Panc1 (cell line): ENCODE data around the gene CRELD1. TPM values are rescaled to one million over a fixed set of nuclear protein-coding genes. Genes with fewer than 3 reads are reported as not detected.

Experiments used
- ATAC-seq: fragments of 200-7000 bp; cut with Tn5 transposase; 2 replicates; pipeline ENCODE4 v1.9.1; 2020; ENCODE audit warnings: mild to moderate bottlenecking, moderate library complexity
- BruUV-seq: library from RNA; stranded (reverse); fragments of 400-500 nt; replicated peaks from 2 replicates; lab custom pipeline; 2021; lab: Mats Ljungman, UMichigan
- CTCF ChIA-PET: fragments of 300-600 bp; sonication (Branson Sonifier 250); formaldehyde crosslinking; loops from one replicate; lab custom pipeline; 2022; ENCODE audit warnings: antibody characterized with exemption; lab: Charles Lee
- POLR2A ChIA-PET: fragments of 300-600 bp; sonication (Branson Sonifier 250); formaldehyde crosslinking; loops from one replicate; lab custom pipeline; 2022; ENCODE audit warnings: antibody characterized with exemption; lab: Charles Lee
- DNase-seq: peaks from one replicate; pipeline ENCODE4 v3.0.0-alpha.2; 2010; ENCODE audit warnings: low read depth, low spot score
- H3K27ac ChIP-seq: 2 replicates; pipeline ENCODE4 v1.5.1; 2011; ENCODE audit warnings: mild to moderate bottlenecking, low read length, inconsistent platforms
- H3K27me3 ChIP-seq: fragments of 200-500 bp; sonication (Bioruptor generic); 2 replicates; pipeline ENCODE4 v1.6.0; 2014; ENCODE audit warnings: low read length, inconsistent platforms; ENCODE audit not compliant: control insufficient read depth, insufficient read depth
- H3K36me3 ChIP-seq: fragments of 200-500 bp; sonication (Bioruptor generic); 2 replicates; pipeline ENCODE4 v1.5.1; 2014; ENCODE audit warnings: inconsistent platforms, mild to moderate bottlenecking, low read length, moderate library complexity; ENCODE audit not compliant: control insufficient read depth, insufficient read depth
- H3K4me1 ChIP-seq: 2 replicates; pipeline ENCODE4 v1.5.1; 2011; ENCODE audit warnings: inconsistent platforms, mild to moderate bottlenecking, low read length, moderate library complexity; ENCODE audit not compliant: control insufficient read depth, insufficient read depth
- H3K4me3 ChIP-seq, 2 experiments: 2 replicates each; pipeline ENCODE4 v1.5.1; 2011 to 2012; ENCODE audit warnings: low read depth in 2 of 2, low read length in 2 of 2, mild to moderate bottlenecking in 2 of 2, inconsistent platforms in 1 of 2, moderate library complexity in 1 of 2
- H3K9me3 ChIP-seq: fragments of 200-500 bp; sonication (Bioruptor generic); 2 replicates; pipeline ENCODE4 v1.5.1; 2014; ENCODE audit warnings: low read depth, mild to moderate bottlenecking, inconsistent platforms, low read length, moderate library complexity; ENCODE audit not compliant: control insufficient read depth, insufficient read depth
- CTCF ChIP-seq: fragments of 450-650 bp; IDR thresholded peaks from 2 replicates; pipeline ENCODE4 v1.5.1; 2017; ENCODE audit warnings: mild to moderate bottlenecking
- POLR2AphosphoS5 ChIP-seq: IDR thresholded peaks from 2 replicates; pipeline ENCODE4 v1.6.1; 2012; ENCODE audit warnings: mild to moderate bottlenecking, low read depth, low read length, moderate library complexity
- SIN3A ChIP-seq: IDR thresholded peaks from 2 replicates; pipeline ENCODE4 v1.6.1; 2012; ENCODE audit warnings: low read depth, mild to moderate bottlenecking, low read length, moderate library complexity, borderline replicate concordance; ENCODE audit not compliant: insufficient read depth
- TCF7L2 ChIP-seq: IDR thresholded peaks from 2 replicates; pipeline ENCODE4 v1.6.1; 2011; ENCODE audit warnings: mild to moderate bottlenecking, low read depth, low read length, inconsistent platforms
- in situ Hi-C: cut with HindIII; loops from 2 replicates; pipeline ENCODE4 v1.10.0; 2016; ENCODE audit warnings: low sequenced_read_pairs, low pct_unique_long_range_greater_than_20kb
- intact Hi-C: fragments of 100-400 bp; cut with micrococcal nuclease; formaldehyde crosslinking; loops from one replicate; pipeline ENCODE4 v1.10.0; 2022; ENCODE audit not compliant: unreplicated experiment
- total RNA-seq: library from RNA; stranded (reverse); gene quantifications from one replicate; pipeline ENCODE4 v1.2.1, GENCODE V29; 2021; ENCODE audit not compliant: unreplicated experiment
- TF ChIP-seq, protein P1 (sequence below), 2 experiments: IDR thresholded peaks; 2 replicates each; pipeline ENCODE4 v1.6.1; 2011 to 2012; ENCODE audit warnings: low read depth in 2 of 2, control low read depth in 1 of 2, low read length in 1 of 2, mild to moderate bottlenecking in 1 of 2, moderate library complexity in 1 of 2; ENCODE audit not compliant: insufficient read depth in 1 of 2

CRELD1 gene
- total RNA-seq, 1 experiment from 2014 or later, result 15.4 TPM

DNA sequence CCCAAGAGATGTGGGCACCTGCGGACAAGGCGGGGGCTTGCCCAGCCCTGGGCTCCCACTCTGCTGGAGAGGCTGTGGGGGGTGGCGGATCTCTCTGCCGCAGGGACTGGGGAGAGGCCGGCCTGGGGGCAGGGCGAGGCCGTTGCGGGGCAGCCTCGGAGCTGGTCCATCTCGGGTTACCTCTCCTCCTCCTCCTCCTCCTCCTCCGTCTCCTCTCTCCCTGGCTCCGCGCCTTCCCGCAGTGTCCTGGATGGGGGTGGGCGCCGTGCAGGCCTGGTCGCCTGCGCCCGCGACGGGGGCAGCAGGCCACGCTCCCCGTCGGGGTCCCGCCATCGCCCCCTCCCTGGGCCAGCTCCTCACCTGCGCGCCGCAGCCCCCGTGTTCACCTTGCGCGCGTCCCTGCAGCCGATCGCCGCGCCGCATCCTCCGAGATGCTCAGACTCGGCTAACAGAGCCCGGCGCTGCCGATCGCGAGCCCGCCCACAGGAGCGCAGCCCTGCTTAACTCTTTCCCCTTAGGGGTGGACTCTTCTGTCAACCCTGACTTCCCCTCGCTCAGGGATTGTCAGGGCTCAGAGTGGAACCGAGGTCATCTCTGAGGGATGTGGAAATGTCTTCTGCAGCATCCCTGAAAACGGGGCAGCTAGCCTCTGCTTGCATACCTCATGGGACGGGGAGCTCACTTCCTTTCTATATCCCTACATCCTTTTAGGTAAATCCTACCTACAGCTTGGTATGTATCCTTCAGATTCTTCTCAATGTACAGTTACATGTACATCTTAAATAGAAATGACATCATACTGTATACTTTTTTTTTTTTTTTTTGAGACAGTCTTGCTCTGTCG is 18.6 kb downstream of the CRELD1 start, which contains the start of gene PRRT3:
PRRT3 (minus strand) TSS at position 447 of the 844 bp plus-strand sequence. CDS start 2,293 bp downstream, outside the sequence.
- DNase-seq, result no peak
- Histone ChIP-seq H3K4me3 (peak within 1 kb of the TSS; percentile 36 to 47), H3K36me3 (no peaks in the 10 kb centered on the region), H3K27me3 (no peaks in the 10 kb centered on the region), H3K27ac (no peak within 1 kb of the TSS), H3K9me3 (no peaks in the 10 kb centered on the region), H3K4me1 (no peaks in the 10 kb centered on the region)
- TF ChIP-seq, protein P1, sequence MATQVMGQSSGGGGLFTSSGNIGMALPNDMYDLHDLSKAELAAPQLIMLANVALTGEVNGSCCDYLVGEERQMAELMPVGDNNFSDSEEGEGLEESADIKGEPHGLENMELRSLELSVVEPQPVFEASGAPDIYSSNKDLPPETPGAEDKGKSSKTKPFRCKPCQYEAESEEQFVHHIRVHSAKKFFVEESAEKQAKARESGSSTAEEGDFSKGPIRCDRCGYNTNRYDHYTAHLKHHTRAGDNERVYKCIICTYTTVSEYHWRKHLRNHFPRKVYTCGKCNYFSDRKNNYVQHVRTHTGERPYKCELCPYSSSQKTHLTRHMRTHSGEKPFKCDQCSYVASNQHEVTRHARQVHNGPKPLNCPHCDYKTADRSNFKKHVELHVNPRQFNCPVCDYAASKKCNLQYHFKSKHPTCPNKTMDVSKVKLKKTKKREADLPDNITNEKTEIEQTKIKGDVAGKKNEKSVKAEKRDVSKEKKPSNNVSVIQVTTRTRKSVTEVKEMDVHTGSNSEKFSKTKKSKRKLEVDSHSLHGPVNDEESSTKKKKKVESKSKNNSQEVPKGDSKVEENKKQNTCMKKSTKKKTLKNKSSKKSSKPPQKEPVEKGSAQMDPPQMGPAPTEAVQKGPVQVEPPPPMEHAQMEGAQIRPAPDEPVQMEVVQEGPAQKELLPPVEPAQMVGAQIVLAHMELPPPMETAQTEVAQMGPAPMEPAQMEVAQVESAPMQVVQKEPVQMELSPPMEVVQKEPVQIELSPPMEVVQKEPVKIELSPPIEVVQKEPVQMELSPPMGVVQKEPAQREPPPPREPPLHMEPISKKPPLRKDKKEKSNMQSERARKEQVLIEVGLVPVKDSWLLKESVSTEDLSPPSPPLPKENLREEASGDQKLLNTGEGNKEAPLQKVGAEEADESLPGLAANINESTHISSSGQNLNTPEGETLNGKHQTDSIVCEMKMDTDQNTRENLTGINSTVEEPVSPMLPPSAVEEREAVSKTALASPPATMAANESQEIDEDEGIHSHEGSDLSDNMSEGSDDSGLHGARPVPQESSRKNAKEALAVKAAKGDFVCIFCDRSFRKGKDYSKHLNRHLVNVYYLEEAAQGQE (IDR thresholded peaks at IDR 0.05; ENCODE audit: insufficient read depth in 1 of 2, low read depth in 2 of 2, low read length in 1 of 2), result no peak
- TF ChIP-seq CTCF (no peak), SIN3A (no peak), POLR2AphosphoS5 (no peak), TCF7L2 (no peak)
- ChIA-PET POLR2A (interaction anchor here (0.6 kb wide), 2 partner anchors 10 to 212 kb away, joined by 3 to 4 read pairs; no protein-coding TSS in a partner anchor), CTCF (no interaction called here)
- in situ Hi-C loops, result no loop called here
- peak; percentile 57; the same call in 1 of the 2 replicates for ATAC-seq
- intact Hi-C loops, result no loop called here
- no TSS peak for BruUV-seq

DNA sequence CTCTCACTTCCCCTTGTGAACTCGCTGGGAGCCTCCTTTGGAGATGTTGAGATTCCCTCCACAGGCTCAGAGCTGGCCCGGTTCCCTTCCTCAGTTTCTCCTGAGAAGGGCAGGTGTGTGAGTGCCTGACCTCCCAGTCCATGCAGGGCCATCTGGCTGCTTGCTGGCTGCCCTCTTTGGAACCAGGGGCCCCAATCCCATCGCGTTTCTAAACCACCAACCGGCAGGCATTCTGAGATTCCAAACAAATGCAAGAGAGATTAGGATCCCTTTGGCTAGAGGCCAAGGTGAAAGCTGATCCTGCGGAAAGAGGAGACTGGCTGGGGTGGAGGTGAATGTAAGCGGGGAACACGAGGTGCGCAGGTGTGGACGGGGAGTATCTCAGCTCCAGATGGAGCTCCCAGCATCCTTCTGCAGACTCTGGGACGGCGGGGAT is 21.5 kb downstream of the CRELD1 start:
- ChIA-PET POLR2A (no interaction called here), CTCF (no interaction called here)
- no peak for DNase-seq
- intact Hi-C loops, result no loop called here
- Histone ChIP-seq H3K9me3 (no peaks in the 10 kb centered on the region), H3K27ac (no peak overlapping the region), H3K27me3 (no peaks in the 10 kb centered on the region), H3K4me3 (no peak overlapping the region), H3K36me3 (no peaks in the 10 kb centered on the region), H3K4me1 (no peaks in the 10 kb centered on the region)
- no TSS peak for BruUV-seq
- ATAC-seq, result no peak
- in situ Hi-C loops, result no loop called here
- no peak for TF ChIP-seq CTCF
- no peak for TF ChIP-seq POLR2AphosphoS5
- no peak for TF ChIP-seq SIN3A
- TF ChIP-seq, protein P1 (IDR thresholded peaks at IDR 0.05; ENCODE audit: insufficient read depth in 1 of 2, low read depth in 2 of 2, low read length in 1 of 2), result no peak
- TF ChIP-seq TCF7L2, result no peak
